H9 (cell line): ENCODE data around the gene TMEM120A. TPM values are rescaled to one million over a fixed set of nuclear protein-coding genes. Genes with fewer than 3 reads are reported as not detected.
"Not testable (repeated sequence)": the region's sequence is repeated elsewhere in the genome, so short reads cannot be mapped to it uniquely, and the experiment has no call there.

Experiments
- DNase-seq: peaks from one replicate; pipeline ENCODE4 v3.0.0-alpha.2; 2017
- H2AFZ ChIP-seq: one replicate; pipeline ENCODE4 v1.6.1; 2013; ENCODE audit warnings: mild to moderate bottlenecking, low read length, control low read depth, moderate library complexity
- H2AK5ac ChIP-seq: 2 replicates; pipeline ENCODE4 v1.6.1; 2013; ENCODE audit warnings: low read length, control low read depth, mixed read lengths; ENCODE audit not compliant: insufficient read length
- H2BK120ac ChIP-seq: one replicate; pipeline ENCODE4 v1.6.1; 2013; ENCODE audit warnings: low read depth, mild to moderate bottlenecking, low read length, control low read depth, inconsistent platforms; ENCODE audit not compliant: poor library complexity, severe bottlenecking
- H2BK12ac ChIP-seq: 2 replicates; pipeline ENCODE4 v1.6.1; 2013; ENCODE audit warnings: low read length, control low read depth, mixed read lengths, low read depth; ENCODE audit not compliant: insufficient read length
- H2BK15ac ChIP-seq: 2 replicates; pipeline ENCODE4 v1.6.1; 2013; ENCODE audit warnings: low read depth, low read length, control low read depth
- H2BK20ac ChIP-seq: one replicate; pipeline ENCODE4 v1.6.1; 2013; ENCODE audit warnings: low read depth, mild to moderate bottlenecking, low read length, control low read depth, inconsistent platforms; ENCODE audit not compliant: poor library complexity, severe bottlenecking
- H2BK5ac ChIP-seq: 2 replicates; pipeline ENCODE4 v1.6.1; 2013; ENCODE audit warnings: low read length, control low read depth, mixed read lengths; ENCODE audit not compliant: insufficient read length
- H3K14ac ChIP-seq: 2 replicates; pipeline ENCODE4 v1.6.1; 2013; ENCODE audit warnings: low read length, control low read depth; ENCODE audit not compliant: insufficient read depth
- H3K18ac ChIP-seq: 2 replicates; pipeline ENCODE4 v1.6.1; 2013; ENCODE audit warnings: low read depth, mild to moderate bottlenecking, mixed read lengths, low read length, control low read depth; ENCODE audit not compliant: insufficient read length
- H3K23ac ChIP-seq: 2 replicates; pipeline ENCODE4 v1.6.1; 2013; ENCODE audit warnings: low read length, control low read depth, mixed read lengths, low read depth; ENCODE audit not compliant: insufficient read length
- H3K23me2 ChIP-seq: 2 replicates; pipeline ENCODE4 v1.6.1; 2013; ENCODE audit warnings: low read depth, mild to moderate bottlenecking, mixed read lengths, low read length, control low read depth; ENCODE audit not compliant: insufficient read length, poor library complexity, severe bottlenecking
- H3K27ac ChIP-seq: 2 replicates; pipeline ENCODE4 v1.5.1; 2013; ENCODE audit warnings: low read length, control low read depth, mixed read lengths, low read depth; ENCODE audit not compliant: insufficient read length
- H3K27me3 ChIP-seq: 2 replicates; pipeline ENCODE4 v1.6.1; 2013; ENCODE audit warnings: low read length, control low read depth, inconsistent platforms; ENCODE audit not compliant: insufficient read depth
- H3K4ac ChIP-seq: 2 replicates; pipeline ENCODE4 v1.6.1; 2013; ENCODE audit warnings: low read depth, mild to moderate bottlenecking, control low read depth, inconsistent platforms, low read length, moderate library complexity
- H3K4me1 ChIP-seq: 2 replicates; pipeline ENCODE4 v1.6.1; 2013; ENCODE audit warnings: low read length, control low read depth, inconsistent platforms; ENCODE audit not compliant: insufficient read depth
- H3K4me2 ChIP-seq: 2 replicates; pipeline ENCODE4 v1.6.1; 2013; ENCODE audit warnings: low read length, control low read depth, mixed read lengths; ENCODE audit not compliant: insufficient read length, insufficient read depth
- H3K56ac ChIP-seq: 2 replicates; pipeline ENCODE4 v1.6.1; 2013; ENCODE audit warnings: low read depth, mild to moderate bottlenecking, mixed read lengths, low read length, control low read depth; ENCODE audit not compliant: insufficient read length
- H3K79me1 ChIP-seq: 2 replicates; pipeline ENCODE4 v1.6.1; 2013; ENCODE audit warnings: low read depth, mild to moderate bottlenecking, moderate library complexity, low read length, control low read depth, inconsistent platforms; ENCODE audit not compliant: insufficient read depth, poor library complexity, severe bottlenecking
- H3K79me2 ChIP-seq: 2 replicates; pipeline ENCODE4 v1.6.1; 2013; ENCODE audit warnings: low read length, control low read depth, inconsistent platforms; ENCODE audit not compliant: insufficient read depth
- H3K9ac ChIP-seq: 2 replicates; pipeline ENCODE4 v1.6.1; 2013; ENCODE audit warnings: low read length, control low read depth, mixed read lengths; ENCODE audit not compliant: insufficient read length; ENCODE audit errors: extremely low read depth
- H3K9me3 ChIP-seq: one replicate; pipeline ENCODE4 v1.6.1; 2013; ENCODE audit warnings: low read depth, low read length, inconsistent platforms; ENCODE audit not compliant: control insufficient read depth
- H3T11ph ChIP-seq: one replicate; pipeline ENCODE4 v1.6.1; 2013; ENCODE audit warnings: mild to moderate bottlenecking, low read length, control low read depth, inconsistent platforms
- H4K20me1 ChIP-seq: one replicate; pipeline ENCODE4 v1.6.1; 2013; ENCODE audit not compliant: control insufficient read depth, insufficient read length, insufficient read depth
- H4K5ac ChIP-seq: 2 replicates; pipeline ENCODE4 v1.6.1; 2013; ENCODE audit warnings: low read depth, mild to moderate bottlenecking, mixed read lengths, low read length, control low read depth; ENCODE audit not compliant: insufficient read length
- H4K8ac ChIP-seq: replicated peaks from 2 replicates; pipeline ENCODE4 v1.6.1; 2013; ENCODE audit warnings: low read length, control low read depth, mixed read lengths, low read depth; ENCODE audit not compliant: insufficient read length
- H4K91ac ChIP-seq: 2 replicates; pipeline ENCODE4 v1.6.1; 2013; ENCODE audit warnings: low read depth, mild to moderate bottlenecking, moderate library complexity, mixed read lengths, low read length, control low read depth; ENCODE audit not compliant: insufficient read length
- H3K27ac Mint-ChIP-seq, 3 experiments: 2 replicates in 2 of 3; 3 replicates in 1 of 3; pipeline ENCODE4 v1.8.0; 2020 to 2021; ENCODE audit warnings: mixed read lengths in 3 of 3, mild to moderate bottlenecking in 1 of 3, moderate library complexity in 1 of 3
- H3K27me3 Mint-ChIP-seq: 2 replicates; pipeline ENCODE4 v1.8.0; 2021; ENCODE audit warnings: low read depth, mild to moderate bottlenecking, moderate library complexity, mixed read lengths
- H3K36me3 Mint-ChIP-seq, 3 experiments: 2 replicates in 2 of 3; 3 replicates in 1 of 3; pipeline ENCODE4 v1.8.0; 2020 to 2021; ENCODE audit warnings: low read depth in 3 of 3, mixed read lengths in 3 of 3; ENCODE audit not compliant: insufficient read depth in 1 of 3
- H3K4me1 Mint-ChIP-seq, 2 experiments: 2 replicates each; pipeline ENCODE4 v1.8.0; 2020; ENCODE audit warnings: mixed read lengths in 2 of 2
- H3K4me3 Mint-ChIP-seq, 2 experiments: 2 replicates in 1 of 2; 3 replicates in 1 of 2; pipeline ENCODE4 v1.8.0; 2020 to 2021; ENCODE audit warnings: mild to moderate bottlenecking in 2 of 2, mixed read lengths in 2 of 2, moderate library complexity in 1 of 2
- H3K9me3 Mint-ChIP-seq, 2 experiments: 2 replicates in 1 of 2; 3 replicates in 1 of 2; pipeline ENCODE4 v1.8.0; 2020; ENCODE audit warnings: mild to moderate bottlenecking in 2 of 2, mixed read lengths in 2 of 2, moderate library complexity in 1 of 2
- WGBS: extraction: QIAGEN DNeasy Blood & Tissue Kit; methylation state at CpG from one replicate; pipeline ENCODE4 v1.1.7; 2013; ENCODE audit warnings: missing lambda C conversion rate, low lambda C conversion rate, mixed read lengths; ENCODE audit not compliant: insufficient read length; ENCODE audit errors: extremely low coverage; 5-methylcytosine and 5-hydroxymethylcytosine counted together
- total RNA-seq: library from RNA; stranded (reverse); gene quantifications from 2 replicates; pipeline ENCODE4 v1.2.1, GENCODE V29; 2021
- TF ChIP-seq, protein P1 (sequence below): fragments of 200-600 bp; sonication (generic); conservative IDR thresholded peaks from 3 replicates; pipeline ENCODE4 v1.8.0; 2021; ENCODE audit warnings: antibody characterized with exemption, mild to moderate bottlenecking

TMEM120A gene
- total RNA-seq, 1 experiment from 2014 or later = 30.0 TPM

DNA sequence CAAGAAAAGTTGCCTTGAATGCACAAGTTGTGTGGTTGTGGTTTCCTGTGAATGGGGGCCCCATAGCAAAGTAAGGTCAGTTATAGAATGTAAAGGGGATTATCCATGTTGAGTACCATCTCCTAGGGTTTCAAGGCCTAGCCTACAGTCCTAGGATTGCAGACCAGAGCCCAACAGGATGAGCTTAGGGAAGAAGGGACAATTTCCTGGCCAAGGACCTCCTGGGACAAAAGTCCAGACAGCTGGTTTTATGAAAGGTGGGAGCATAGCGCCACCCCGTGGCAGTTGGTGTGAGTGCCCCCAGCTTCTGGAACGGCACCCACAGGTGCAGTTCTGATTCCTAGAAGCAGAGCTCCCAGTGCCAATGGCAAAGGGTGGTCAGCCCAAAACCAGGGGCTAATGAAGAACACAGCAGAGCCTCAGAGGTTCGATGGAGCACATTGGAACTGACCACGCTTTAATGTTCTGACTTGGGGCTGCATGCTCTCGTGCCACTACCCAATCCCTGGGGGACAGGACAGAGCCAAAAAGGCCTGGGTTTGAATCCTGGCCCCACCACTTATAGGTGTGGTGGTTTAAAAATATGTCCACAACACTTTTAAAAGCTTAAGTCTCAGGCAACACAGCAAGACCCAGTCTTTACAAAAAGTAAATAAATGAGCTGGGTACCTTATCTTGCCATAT is 25.8 kb upstream of the TMEM120A start:
- no peak overlapping the region for H3K4me3 Mint-ChIP-seq
- WGBS = no CpG with 5 or more reads among the region's 6 CpGs
- TF ChIP-seq, protein P1, sequence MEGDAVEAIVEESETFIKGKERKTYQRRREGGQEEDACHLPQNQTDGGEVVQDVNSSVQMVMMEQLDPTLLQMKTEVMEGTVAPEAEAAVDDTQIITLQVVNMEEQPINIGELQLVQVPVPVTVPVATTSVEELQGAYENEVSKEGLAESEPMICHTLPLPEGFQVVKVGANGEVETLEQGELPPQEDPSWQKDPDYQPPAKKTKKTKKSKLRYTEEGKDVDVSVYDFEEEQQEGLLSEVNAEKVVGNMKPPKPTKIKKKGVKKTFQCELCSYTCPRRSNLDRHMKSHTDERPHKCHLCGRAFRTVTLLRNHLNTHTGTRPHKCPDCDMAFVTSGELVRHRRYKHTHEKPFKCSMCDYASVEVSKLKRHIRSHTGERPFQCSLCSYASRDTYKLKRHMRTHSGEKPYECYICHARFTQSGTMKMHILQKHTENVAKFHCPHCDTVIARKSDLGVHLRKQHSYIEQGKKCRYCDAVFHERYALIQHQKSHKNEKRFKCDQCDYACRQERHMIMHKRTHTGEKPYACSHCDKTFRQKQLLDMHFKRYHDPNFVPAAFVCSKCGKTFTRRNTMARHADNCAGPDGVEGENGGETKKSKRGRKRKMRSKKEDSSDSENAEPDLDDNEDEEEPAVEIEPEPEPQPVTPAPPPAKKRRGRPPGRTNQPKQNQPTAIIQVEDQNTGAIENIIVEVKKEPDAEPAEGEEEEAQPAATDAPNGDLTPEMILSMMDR = peak; percentile 96
- no peak overlapping the region for H3T11ph ChIP-seq
- no peaks in the 10 kb centered on the region for H3K79me2 ChIP-seq
- no peaks in the 10 kb centered on the region for H3K9me3 Mint-ChIP-seq
- no peak overlapping the region for H2BK120ac ChIP-seq
- no peak overlapping the region for H3K14ac ChIP-seq
- no peaks in the 10 kb centered on the region for H3K79me1 ChIP-seq
- H2AFZ ChIP-seq = no peak overlapping the region
- H3K27ac ChIP-seq = no peak overlapping the region
- H4K91ac ChIP-seq = no peak overlapping the region
- H3K27me3 Mint-ChIP-seq = no peaks in the 10 kb centered on the region
- peaks cover 20 to 45% (median 31%) of the 10 kb centered on the region in 3 experiments for H3K36me3 Mint-ChIP-seq
- H3K4me2 ChIP-seq = no peak overlapping the region
- no peaks in the 10 kb centered on the region for H3K4me1 ChIP-seq
- H4K20me1 ChIP-seq = no peaks in the 10 kb centered on the region
- H3K27me3 ChIP-seq = no peaks in the 10 kb centered on the region
- no peaks in the 10 kb centered on the region for H3K9me3 ChIP-seq
- no peak overlapping the region for H2AK5ac ChIP-seq
- H3K4me1 Mint-ChIP-seq = peaks cover 2% of the 10 kb centered on the region in 2 experiments; a peak in 2 of 4 replicates
- no peak overlapping the region for H2BK5ac ChIP-seq
- no peak overlapping the region for H3K9ac ChIP-seq
- H3K23me2 ChIP-seq = no peaks in the 10 kb centered on the region
- H3K18ac ChIP-seq = no peak overlapping the region
- no peak overlapping the region for H3K23ac ChIP-seq
- H4K5ac ChIP-seq = no peak overlapping the region
- no peak overlapping the region for H3K56ac ChIP-seq
- H4K8ac ChIP-seq = no peak overlapping the region
- H2BK20ac ChIP-seq = no peak overlapping the region
- DNase-seq = peak; percentile 71
- H3K27ac Mint-ChIP-seq = peak overlapping the region in 2 of 3 experiments; percentile 74 to 86; a peak in 1 of 7 replicates
- no peak overlapping the region for H2BK15ac ChIP-seq
- no peak overlapping the region for H2BK12ac ChIP-seq
- H3K4ac ChIP-seq = no peak overlapping the region

- not testable (repeated sequence) for H3K4me2 ChIP-seq, H4K5ac ChIP-seq, H2BK20ac ChIP-seq, H3K79me2 ChIP-seq, H3K18ac ChIP-seq, H2AFZ ChIP-seq, H4K91ac ChIP-seq, H3K27ac ChIP-seq, H2BK120ac ChIP-seq, H2AK5ac ChIP-seq, H3K4me1 Mint-ChIP-seq, H3K4me3 Mint-ChIP-seq, H3K56ac ChIP-seq, H3K23ac ChIP-seq, H3K9me3 ChIP-seq, H3K23me2 ChIP-seq, H4K8ac ChIP-seq, H3K27me3 ChIP-seq, H2BK12ac ChIP-seq, H2BK5ac ChIP-seq, H3K79me1 ChIP-seq, DNase-seq, H3K9me3 Mint-ChIP-seq, H4K20me1 ChIP-seq, H3K14ac ChIP-seq, H3K27me3 Mint-ChIP-seq, H3K4ac ChIP-seq, H3K4me1 ChIP-seq, H2BK15ac ChIP-seq, H3K27ac Mint-ChIP-seq, H3K9ac ChIP-seq, H3T11ph ChIP-seq
- peaks cover 20 to 47% (median 28%) of the 10 kb centered on the region in 3 experiments for H3K36me3 Mint-ChIP-seq
- no CpG with 5 or more reads among the region's 4 CpGs for WGBS
These were observed 24.1 kb upstream of the TMEM120A start for GRCh38 chr7:76018520-76018919.
